HG03520 (cell line): ENCODE results near the gene DLG5.

ENCODE experiments used
- ATAC-seq: cut with Tn5 transposase; IDR thresholded peaks from one replicate; pipeline ENCODE4 v1.9.1; 2021; ENCODE audit warnings: mild to moderate bottlenecking, moderate library complexity; ENCODE audit not compliant: unreplicated experiment

The DLG5 gene

DNA sequence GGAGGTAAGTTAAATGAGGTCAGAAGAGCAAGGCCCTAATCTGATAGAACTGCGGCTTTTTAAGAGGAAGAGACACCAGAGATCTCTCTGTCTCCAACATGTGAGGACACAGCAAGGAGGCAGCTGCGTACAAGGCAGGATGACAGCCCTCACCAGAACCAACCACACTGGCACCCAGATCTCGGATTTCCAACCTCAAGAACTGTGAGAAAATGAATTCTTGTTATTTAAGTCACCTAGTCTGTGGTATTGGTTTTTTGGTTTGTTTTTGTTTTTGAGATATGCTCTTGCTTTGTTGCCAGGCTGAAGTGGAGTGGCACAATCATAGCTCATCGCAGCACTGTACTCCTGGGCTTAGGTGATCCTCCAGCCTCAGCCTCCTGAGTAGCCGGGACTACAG lies 127.2 kb downstream of the DLG5 start:
- no peak for ATAC-seq

DNA sequence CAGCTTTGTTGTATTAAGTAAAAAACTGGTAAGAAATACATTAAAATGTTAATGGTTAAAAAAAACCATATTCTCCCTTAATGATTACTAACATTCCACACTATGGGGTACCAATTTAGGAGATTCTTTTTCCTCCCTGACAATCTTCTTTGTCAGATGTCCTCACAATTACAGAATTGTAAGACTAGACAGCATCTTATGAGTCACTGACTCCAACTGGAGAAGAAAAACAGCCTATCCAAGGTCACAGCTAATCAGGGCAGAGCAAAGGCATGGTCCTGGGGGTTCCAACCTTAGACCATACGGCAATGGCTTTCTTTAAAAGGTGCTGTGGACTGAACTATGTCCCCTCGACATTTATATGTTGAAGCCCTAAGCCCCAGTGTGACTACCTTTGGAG lies 127.6 kb downstream of the DLG5 start:
- no peak for ATAC-seq

- no peak for ATAC-seq
These were observed 130.1 kb downstream of the DLG5 start for GRCh38 chr10:77796311-77796915.

DNA sequence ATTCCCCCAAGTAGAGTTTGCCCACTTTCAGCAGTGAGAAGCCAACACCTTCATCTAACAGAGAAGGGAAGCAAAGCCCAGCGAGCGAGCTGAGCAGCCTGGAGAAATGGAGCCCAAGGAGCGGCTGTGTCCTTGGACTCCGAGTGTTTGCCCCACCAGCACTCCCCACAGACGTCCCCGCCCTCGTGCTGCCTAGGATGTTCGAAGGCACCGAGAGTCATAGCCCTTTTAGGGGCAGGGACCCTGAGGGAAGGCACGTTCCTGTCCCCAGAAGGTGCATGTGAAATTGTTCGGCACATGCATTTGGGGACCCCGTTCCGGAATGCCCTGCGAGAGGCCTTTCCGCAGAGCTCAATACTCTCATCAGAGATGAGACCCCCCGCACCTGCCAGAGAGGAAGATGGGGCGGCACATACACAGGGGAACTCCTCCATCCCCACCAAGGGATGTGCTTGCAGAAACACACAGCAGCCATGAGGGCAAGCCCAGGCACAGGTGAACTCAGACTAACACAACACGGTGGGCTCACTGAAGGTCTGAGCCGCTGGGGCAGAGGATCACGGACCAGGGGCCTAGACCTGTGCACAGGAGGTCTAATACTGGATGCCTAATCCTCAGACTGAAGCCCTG lies 131.0 kb downstream of the DLG5 start:
- no peak for ATAC-seq

- ATAC-seq: no peak
These were observed 132.1 kb downstream of the DLG5 start for GRCh38 chr10:77794256-77795142.

DNA sequence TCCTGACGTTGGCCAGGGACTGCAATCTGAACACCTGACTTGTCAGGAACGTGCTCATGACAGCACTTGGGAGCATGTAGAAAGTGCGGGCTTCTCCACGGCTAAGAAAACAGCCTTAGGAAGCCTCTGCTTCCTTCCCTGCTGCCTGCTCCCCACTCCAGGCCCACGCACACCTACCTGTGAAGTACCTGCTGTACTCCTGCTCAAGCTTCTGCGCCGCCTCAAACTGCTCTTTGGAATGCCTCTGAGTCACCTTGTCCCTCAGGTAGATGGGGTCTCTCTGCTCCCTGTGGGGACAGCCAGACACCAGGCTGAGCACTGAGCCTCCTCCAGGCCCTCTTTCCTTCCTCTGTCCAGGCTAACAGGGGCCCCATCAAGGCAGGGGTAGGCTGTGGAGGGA lies 132.7 kb downstream of the DLG5 start:
- ATAC-seq: no peak

DNA sequence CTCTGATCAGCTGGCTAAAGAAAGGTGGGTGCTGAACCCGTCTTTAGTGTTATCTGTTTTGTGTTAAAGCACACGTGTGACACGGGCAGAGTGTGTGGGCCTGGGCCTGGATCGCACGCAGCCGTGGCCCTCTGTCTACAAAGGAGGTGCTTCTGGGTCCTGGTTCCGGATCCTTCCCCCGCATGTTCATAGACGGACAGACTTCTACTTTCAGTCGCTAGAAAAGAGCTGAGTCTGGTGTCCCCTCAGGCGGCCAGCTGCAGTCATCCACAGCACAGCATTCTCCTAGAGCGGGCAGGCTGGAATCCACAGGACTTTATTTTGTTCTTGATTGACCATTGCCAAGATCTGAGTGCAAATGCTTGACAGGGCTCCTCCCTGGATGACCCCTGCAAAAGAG lies 134.4 kb downstream of the DLG5 start:
- ATAC-seq: no peak

DNA sequence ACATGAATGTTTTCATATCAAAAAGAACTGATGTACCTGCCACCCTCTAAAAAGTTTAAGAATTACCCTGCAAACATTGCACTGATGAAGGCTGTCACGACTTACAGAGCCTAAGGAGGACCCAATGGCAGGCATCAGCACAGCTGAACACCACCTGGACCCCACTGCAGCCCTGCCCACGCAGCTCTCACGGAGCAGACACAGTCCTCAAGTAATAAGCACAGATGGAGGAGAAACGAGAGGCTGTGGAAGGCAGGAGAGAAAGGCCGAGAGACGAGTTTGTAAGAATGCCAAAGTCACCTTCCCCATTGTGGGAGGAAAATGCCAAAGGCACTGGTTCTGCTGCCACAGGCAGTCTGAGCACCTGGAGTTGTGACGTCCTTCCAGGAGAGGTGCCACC lies 135.0 kb downstream of the DLG5 start:
- no peak for ATAC-seq

GRCh38 chr10:77789861-77790260 lies 136.7 kb downstream of the DLG5 start:
- no peak for ATAC-seq

DNA sequence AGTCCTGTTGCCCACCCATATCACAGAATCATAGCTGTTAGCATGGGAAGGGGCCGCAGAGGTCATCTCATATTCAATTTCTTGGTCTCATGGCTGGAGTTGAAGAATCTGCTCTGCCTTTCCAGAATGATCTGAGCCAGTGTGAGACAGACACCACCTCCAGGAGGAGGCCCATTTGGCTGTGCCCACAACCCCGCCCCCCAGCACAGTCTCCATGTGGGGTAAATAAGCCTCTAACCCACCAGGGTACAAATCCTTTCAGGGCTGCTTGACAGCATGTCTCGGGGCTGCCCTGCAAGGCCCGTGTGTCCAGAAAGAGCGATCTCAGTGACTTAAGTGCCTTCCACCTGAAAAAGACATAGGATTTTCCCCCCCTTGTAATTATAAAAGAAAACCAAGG lies 137.5 kb downstream of the DLG5 start:
- no peak for ATAC-seq

GRCh38 chr10:77788496-77789010 lies 138.0 kb downstream of the DLG5 start:
- ATAC-seq: no peak

- ATAC-seq: no peak
These were observed 139.1 kb downstream of the DLG5 start for GRCh38 chr10:77787440-77787839.

GRCh38 chr10:77784856-77785255 lies 141.7 kb downstream of the DLG5 start:
- ATAC-seq: no peak

- ATAC-seq: no peak
These were observed 144.1 kb downstream of the DLG5 start for GRCh38 chr10:77782328-77783061.

DNA sequence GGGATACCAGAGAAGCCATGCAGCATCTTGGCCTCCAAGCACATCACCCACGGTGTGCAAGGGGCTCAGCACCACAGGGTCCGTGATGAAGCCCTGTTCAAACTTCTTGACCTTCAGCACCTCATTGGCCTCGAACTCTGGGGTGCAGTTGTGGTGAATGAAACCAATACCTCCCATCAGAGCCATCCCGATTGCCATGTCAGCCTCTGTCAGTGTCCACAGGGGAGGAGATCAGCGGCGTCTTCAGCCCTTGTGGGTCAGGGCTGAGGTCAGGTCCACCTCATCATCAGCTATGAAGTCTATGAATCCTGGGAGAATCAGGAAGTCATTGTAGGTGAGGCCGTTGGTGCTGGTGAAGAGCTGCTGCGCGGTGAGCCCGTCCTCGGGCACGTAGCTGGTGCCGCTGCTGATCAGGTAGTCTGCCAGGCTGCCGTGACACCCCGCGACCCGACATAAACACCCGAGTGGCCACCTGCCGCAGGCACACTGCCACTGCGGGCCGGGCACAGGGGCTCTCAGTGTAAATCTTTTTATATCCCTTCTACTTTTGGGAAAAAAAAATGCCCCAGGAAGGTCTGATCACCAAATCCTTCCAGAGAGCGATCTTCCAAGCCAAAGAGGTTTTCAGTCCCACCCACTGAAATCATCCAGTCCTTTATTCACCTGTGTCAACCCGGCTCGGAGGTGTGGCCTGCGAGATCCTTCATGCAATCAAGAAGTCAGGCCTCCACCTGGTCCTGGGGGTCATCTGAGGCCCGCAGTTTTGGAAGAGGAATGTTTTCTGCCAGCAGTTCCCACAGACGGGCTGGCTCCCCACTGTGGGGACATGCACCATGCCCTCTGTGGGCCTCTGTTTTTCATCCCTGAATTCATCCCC lies 144.9 kb downstream of the DLG5 start:
- ATAC-seq: no peak

DNA sequence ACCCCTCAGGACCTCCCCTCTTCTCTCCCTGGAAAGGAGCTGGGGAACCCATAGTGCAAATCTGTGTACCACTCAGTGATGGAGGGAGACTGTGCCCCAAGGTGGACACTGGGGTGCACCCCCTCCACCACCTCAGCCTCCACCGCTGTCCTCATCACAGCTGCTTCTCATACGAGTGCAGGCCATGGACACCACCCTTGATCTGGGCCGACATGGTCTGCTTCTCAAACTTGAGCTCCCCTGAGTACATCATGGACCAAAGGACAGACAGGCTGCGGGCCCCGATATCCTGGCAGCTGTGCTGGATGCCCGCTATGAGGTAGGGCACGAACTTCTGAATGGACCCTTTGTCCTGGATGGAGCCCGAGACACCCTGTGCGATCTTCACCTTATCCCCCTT lies 146.4 kb downstream of the DLG5 start:
- ATAC-seq: no peak

- ATAC-seq: no peak
These were observed 150.1 kb downstream of the DLG5 start for GRCh38 chr10:77776487-77776886.

- no peak for ATAC-seq
These were observed 151.6 kb downstream of the DLG5 start for GRCh38 chr10:77774940-77775391.

GRCh38 chr10:77773631-77774426 lies 152.7 kb downstream of the DLG5 start:
- no peak for ATAC-seq
